HepG2 (cell line): ENCODE results near the gene CDK18. TPM values are rescaled to one million over a fixed set of nuclear protein-coding genes. Genes with fewer than 3 reads are reported as not detected.

Source experiments
- ELF1 ChIP-seq: sonication (generic); formaldehyde crosslinking; IDR thresholded peaks from 2 replicates; pipeline ENCODE4 v1.4.0; 2020; ENCODE audit warnings: missing genetic modification reagents
- ELF3 ChIP-seq: IDR thresholded peaks from 2 replicates; pipeline ENCODE4 v1.6.1; 2016; ENCODE audit warnings: missing genetic modification reagents, missing compliant biosample characterization
- NR2F6 ChIP-seq, 2 experiments: IDR thresholded peaks; 2 replicates each; pipeline ENCODE4 v1.6.1; 2016; ENCODE audit warnings: antibody characterized with exemption in 1 of 2, mild to moderate bottlenecking in 1 of 2
- SALL1 ChIP-seq: sonication (generic); formaldehyde crosslinking; IDR thresholded peaks from 2 replicates; pipeline ENCODE4 v1.8.0; 2022; ENCODE audit warnings: mild to moderate bottlenecking, missing genetic modification reagents
- SP4 ChIP-seq: sonication (generic); formaldehyde crosslinking; IDR thresholded peaks from 2 replicates; pipeline ENCODE4 v1.8.1; 2023; ENCODE audit warnings: mild to moderate bottlenecking, missing genetic modification reagents
- TEAD3 ChIP-seq: optimal IDR thresholded peaks from 2 replicates; pipeline ENCODE3; 2016; ENCODE audit warnings: borderline replicate concordance
- ZFY ChIP-seq: sonication (generic); formaldehyde crosslinking; IDR thresholded peaks from 2 replicates; pipeline ENCODE4 v1.4.0; 2020; ENCODE audit warnings: missing genetic modification reagents
- ZNF280B ChIP-seq: sonication (generic); formaldehyde crosslinking; IDR thresholded peaks from 2 replicates; pipeline ENCODE4 v1.5.0; 2020; ENCODE audit warnings: missing genetic modification reagents, mild to moderate bottlenecking, borderline replicate concordance
- ZNF687 ChIP-seq: sonication (generic); formaldehyde crosslinking; IDR thresholded peaks from 2 replicates; pipeline ENCODE4 v1.5.1; 2020; ENCODE audit warnings: mild to moderate bottlenecking, missing genetic modification reagents, moderate library complexity
- polyA plus RNA-seq, 8 experiments: library from polyadenylated mRNA; depleted of rRNA in 3 of 8; stranded (reverse) in 7 of 8; unstranded in 1 of 8; fragments of >200 nt; fragmentation: Illumina TruSeq in 4 of 8; extraction: Trizol in 4 of 8; gene quantifications; 2 replicates each; pipeline versions ENCODE4 v1.2.1 to v1.2.3, GENCODE V29; 2011 to 2016; ENCODE audit warnings: low read depth in 4 of 8, missing spikeins in 1 of 8, mixed read lengths in 1 of 8; ENCODE audit not compliant: insufficient read depth in 1 of 8
- total RNA-seq, 5 experiments: library from RNA; depleted of rRNA; stranded (reverse); fragments of >200 nt; fragmentation: Illumina TruSeq; extraction: Trizol; gene quantifications; 2 replicates each; pipeline ENCODE4 v1.2.3, GENCODE V29; 2016; ENCODE audit warnings: low read depth in 1 of 5

Gene CDK18
- total and polyA plus RNA-seq, 2 of the 13 experiments (the other 11 are each of a cell fraction or from before 2014, with no cell fraction given), result 6.4 to 38.8 TPM

- peak; percentile 62 for TF ChIP-seq ZNF687
- TF ChIP-seq NR2F6 (IDR thresholded peaks at IDR 0.05), result no peak
- TF ChIP-seq NR2F6 (CRISPR knock-in tag; IDR thresholded peaks at IDR 0.05), result 0 out of 2 replicates have a peak, but pooled peaks have one; percentile 17
- peak; percentile 58; the same call in 1 of the 2 replicates for TF ChIP-seq SP4 (CRISPR knock-in tag)
- TF ChIP-seq SALL1 (CRISPR knock-in tag), result 0 out of 2 replicates have a peak, but pooled peaks have one; percentile 16
- 0 out of 2 replicates have a peak, but pooled peaks have one; percentile 23 for TF ChIP-seq ZNF280B (CRISPR knock-in tag)
- peak; percentile 48; the same call in 1 of the 2 replicates for TF ChIP-seq ZFY (CRISPR knock-in tag)
- TF ChIP-seq ELF1, result peak; percentile 50
- peak; percentile 47; the same call in 1 of the 2 replicates for TF ChIP-seq ELF3 (CRISPR knock-in tag)
- peak; percentile 83 for TF ChIP-seq TEAD3
- TF ChIP-seq, all 625 proteins: peak for 21
Observed at GRCh38 chr1:205515781-205516253, 11.3 kb downstream of the CDK18 start (continued).
